IMR-90 (cell line): Measurements from ENCODE around the gene FUS. TPM values are rescaled to one million over a fixed set of nuclear protein-coding genes. Genes with fewer than 3 reads are reported as not detected.

Source experiments
- ATAC-seq: fragments of 200-7000 bp; cut with Tn5 transposase; 2 replicates; pipeline ENCODE4 v1.9.1; 2020; ENCODE audit warnings: low read depth, mild to moderate bottlenecking, moderate library complexity
- BruUV-seq: library from RNA; stranded (reverse); fragments of 400-500 nt; replicated peaks from 2 replicates; lab custom pipeline; 2021; lab: Mats Ljungman, UMichigan
- CTCF ChIA-PET: fragments of 300-600 bp; formaldehyde crosslinking; extraction: SDS; loops from one replicate; lab custom pipeline; 2021; ENCODE audit warnings: antibody characterized with exemption; lab: Yijun Ruan, JAX
- POLR2A ChIA-PET: fragments of 300-600 bp; sonication (Branson Sonifier 250); formaldehyde crosslinking; loops from one replicate; lab custom pipeline; 2022; ENCODE audit warnings: antibody characterized with exemption; ENCODE audit not compliant: unreplicated experiment; lab: Charles Lee
- DNase-seq: peaks from one replicate; pipeline ENCODE4 v3.0.0; 2013
- H2AFZ ChIP-seq: replicated peaks from 2 replicates; pipeline ENCODE3; 2013; ENCODE audit warnings: low read length, mild to moderate bottlenecking; ENCODE audit not compliant: poor library complexity
- H2AK5ac ChIP-seq: 2 replicates; pipeline ENCODE4 v1.6.1; 2013; ENCODE audit warnings: low read depth, low read length, inconsistent platforms
- H2AK9ac ChIP-seq: replicated peaks from 2 replicates; pipeline ENCODE3; 2013; ENCODE audit warnings: mild to moderate bottlenecking, low read depth, low read length, moderate library complexity; ENCODE audit not compliant: poor library complexity
- H2BK120ac ChIP-seq: 2 replicates; pipeline ENCODE4 v1.6.1; 2013; ENCODE audit warnings: low read depth, low read length, inconsistent platforms
- H2BK15ac ChIP-seq: 3 replicates; pipeline ENCODE4 v1.6.1; 2013; ENCODE audit warnings: low read depth, low read length, inconsistent platforms
- H2BK20ac ChIP-seq: 2 replicates; pipeline ENCODE4 v1.6.1; 2013; ENCODE audit warnings: low read depth, mild to moderate bottlenecking, inconsistent platforms, low read length, moderate library complexity
- H2BK5ac ChIP-seq: 2 replicates; pipeline ENCODE4 v1.6.1; 2013; ENCODE audit warnings: mild to moderate bottlenecking, low read depth, low read length, inconsistent platforms; ENCODE audit not compliant: poor library complexity, severe bottlenecking
- H3K14ac ChIP-seq: replicated peaks from 2 replicates; pipeline ENCODE4 v1.6.1; 2013; ENCODE audit warnings: low read depth, low read length, inconsistent platforms
- H3K18ac ChIP-seq: 2 replicates; pipeline ENCODE4 v1.6.1; 2013; ENCODE audit warnings: low read depth, low read length, control low read depth
- H3K23ac ChIP-seq: 2 replicates; pipeline ENCODE4 v1.6.1; 2013; ENCODE audit warnings: low read depth, low read length, inconsistent platforms
- H3K27ac ChIP-seq: 2 replicates; pipeline ENCODE4 v1.5.1; 2013; ENCODE audit warnings: mild to moderate bottlenecking, control low read depth, low read length; ENCODE audit not compliant: insufficient read depth
- H3K27me3 ChIP-seq: 2 replicates; pipeline ENCODE4 v1.6.1; 2013; ENCODE audit warnings: low read length; ENCODE audit not compliant: control insufficient read depth, insufficient read depth
- H3K36me3 ChIP-seq: 2 replicates; pipeline ENCODE4 v1.6.1; 2013; ENCODE audit warnings: low read length, mixed read lengths; ENCODE audit not compliant: control insufficient read depth, insufficient read depth
- H3K4ac ChIP-seq: 2 replicates; pipeline ENCODE4 v1.6.1; 2013; ENCODE audit warnings: low read depth, low read length, inconsistent platforms
- H3K4me1 ChIP-seq: 2 replicates; pipeline ENCODE4 v1.6.1; 2013; ENCODE audit warnings: low read length, mixed read lengths; ENCODE audit not compliant: control insufficient read depth, insufficient read depth
- H3K4me2 ChIP-seq: 2 replicates; pipeline ENCODE4 v1.6.1; 2013; ENCODE audit warnings: low read depth, mild to moderate bottlenecking, control low read depth, low read length, moderate library complexity
- H3K4me3 ChIP-seq: 2 replicates; pipeline ENCODE4 v1.5.1; 2013; ENCODE audit warnings: low read depth, mild to moderate bottlenecking, control low read depth, low read length, moderate library complexity; ENCODE audit not compliant: insufficient read depth
- H3K56ac ChIP-seq: 2 replicates; pipeline ENCODE4 v1.6.1; 2013; ENCODE audit warnings: low read length, inconsistent platforms; ENCODE audit not compliant: insufficient read depth; ENCODE audit errors: extremely low read depth
- H3K79me1 ChIP-seq, 2 experiments: 2 replicates each; pipeline ENCODE4 v1.6.1; 2013; ENCODE audit warnings: low read length in 2 of 2, inconsistent platforms in 1 of 2, low read depth in 1 of 2
- H3K9ac ChIP-seq: 2 replicates; pipeline ENCODE4 v1.6.1; 2013; ENCODE audit warnings: low read depth, low read length, control low read depth
- H3K9me1 ChIP-seq: 2 replicates; pipeline ENCODE4 v1.6.1; 2013; ENCODE audit warnings: low read length, inconsistent platforms; ENCODE audit not compliant: insufficient read depth
- H3K9me3 ChIP-seq: 2 replicates; pipeline ENCODE4 v1.6.1; 2013; ENCODE audit warnings: low read length; ENCODE audit not compliant: control insufficient read depth, insufficient read depth
- H4K20me1 ChIP-seq: 2 replicates; pipeline ENCODE4 v1.6.1; 2013; ENCODE audit warnings: low read length, inconsistent platforms; ENCODE audit not compliant: insufficient read depth
- H4K5ac ChIP-seq: 2 replicates; pipeline ENCODE4 v1.6.1; 2013; ENCODE audit warnings: mild to moderate bottlenecking, low read depth, low read length, control low read depth
- H4K8ac ChIP-seq, 2 experiments: 2 replicates each; pipeline ENCODE4 v1.6.1; 2013; ENCODE audit warnings: low read depth in 2 of 2, low read length in 2 of 2, control low read depth in 1 of 2, inconsistent platforms in 1 of 2
- H4K91ac ChIP-seq: 2 replicates; pipeline ENCODE4 v1.6.1; 2013; ENCODE audit warnings: low read depth, low read length, inconsistent platforms; ENCODE audit not compliant: insufficient read depth
- BHLHE40 ChIP-seq: fragments of 150-350 bp; IDR thresholded peaks from 2 replicates; pipeline ENCODE4 v1.6.1; 2016; ENCODE audit warnings: mild to moderate bottlenecking, low read depth, low read length
- CHD1 ChIP-seq: IDR thresholded peaks from 2 replicates; pipeline ENCODE4 v1.6.1; 2012; ENCODE audit warnings: low read depth, low read length, improper control_type of control experiment
- MAFK ChIP-seq: IDR thresholded peaks from 2 replicates; pipeline ENCODE4 v1.6.1; 2012; ENCODE audit warnings: low read depth, low read length, improper control_type of control experiment
- MAZ ChIP-seq: IDR thresholded peaks from 2 replicates; pipeline ENCODE4 v1.6.1; 2012; ENCODE audit warnings: low read depth, mild to moderate bottlenecking, low read length, improper control_type of control experiment, moderate library complexity, borderline replicate concordance
- MXI1 ChIP-seq: IDR thresholded peaks from 2 replicates; pipeline ENCODE4 v1.6.1; 2012; ENCODE audit warnings: low read depth, mild to moderate bottlenecking, low read length, moderate library complexity, borderline replicate concordance
- RCOR1 ChIP-seq: IDR thresholded peaks from 2 replicates; pipeline ENCODE4 v1.6.1; 2012; ENCODE audit warnings: mild to moderate bottlenecking, low read length, improper control_type of control experiment; ENCODE audit not compliant: insufficient replicate concordance
- RFX5 ChIP-seq: IDR thresholded peaks from 2 replicates; pipeline ENCODE4 v1.8.0; 2012; ENCODE audit warnings: low read depth, mild to moderate bottlenecking, low read length, moderate library complexity
- SMC3 ChIP-seq: fragments of 150-350 bp; IDR thresholded peaks from 2 replicates; pipeline ENCODE4 v1.6.1; 2016; ENCODE audit warnings: low read depth, mild to moderate bottlenecking, antibody characterized with exemption, low read length, moderate library complexity
- WGBS, 2 experiments: methylation state at CpG; one replicate each; pipeline versions ENCODE4 v1.1.5 to v1.1.7; 2013; ENCODE audit warnings: missing lambda C conversion rate in 2 of 2; ENCODE audit not compliant: insufficient read length in 1 of 2; ENCODE audit errors: extremely low coverage in 2 of 2; 5-methylcytosine and 5-hydroxymethylcytosine counted together
- dilution Hi-C: fragments of 300-500 bp; cut with HindIII; formaldehyde crosslinking; loops from one replicate; pipeline ENCODE4 v1.14.3; 2018; ENCODE audit warnings: low sequenced_read_pairs; ENCODE audit not compliant: unreplicated experiment
- in situ Hi-C: fragments of 300-500 bp; cut with MboI; formaldehyde crosslinking; loops from 3 replicates; pipeline ENCODE4 v1.14.3; 2019; ENCODE audit warnings: low sequenced_read_pairs, inconsistent platforms, mixed read lengths
- intact Hi-C: fragments of 100-400 bp; cut with micrococcal nuclease; formaldehyde crosslinking; loops from 2 replicates; pipeline ENCODE4 v1.10.0; 2022
- polyA plus RNA-seq, 3 experiments: library from polyadenylated mRNA; depleted of rRNA; stranded (reverse); fragments of >200 nt; gene quantifications; 2 replicates each; pipeline ENCODE4 v1.2.3, GENCODE V29; 2012; ENCODE audit warnings: low replicate concordance in 1 of 3
- total RNA-seq: library from RNA; depleted of rRNA; stranded (reverse); fragments of >200 nt; gene quantifications from 2 replicates; pipeline ENCODE4 v1.2.3, GENCODE V29; 2012
- TF ChIP-seq, protein P1 (sequence below): conservative IDR thresholded peaks from 2 replicates; pipeline ENCODE4 v1.5.1; 2012; ENCODE audit warnings: mild to moderate bottlenecking, low read depth, low read length, improper control_type of control experiment
- TF ChIP-seq, protein P2 (sequence below): fragments of 150-350 bp; IDR thresholded peaks from 2 replicates; pipeline ENCODE4 v1.6.1; 2016; ENCODE audit warnings: low read depth, mild to moderate bottlenecking, low read length, moderate library complexity, borderline replicate concordance

The FUS gene
- total and polyA plus RNA-seq, 2 of the 4 experiments (the other 2 are of a cell fraction), result 42.8 to 340 TPM

DNA sequence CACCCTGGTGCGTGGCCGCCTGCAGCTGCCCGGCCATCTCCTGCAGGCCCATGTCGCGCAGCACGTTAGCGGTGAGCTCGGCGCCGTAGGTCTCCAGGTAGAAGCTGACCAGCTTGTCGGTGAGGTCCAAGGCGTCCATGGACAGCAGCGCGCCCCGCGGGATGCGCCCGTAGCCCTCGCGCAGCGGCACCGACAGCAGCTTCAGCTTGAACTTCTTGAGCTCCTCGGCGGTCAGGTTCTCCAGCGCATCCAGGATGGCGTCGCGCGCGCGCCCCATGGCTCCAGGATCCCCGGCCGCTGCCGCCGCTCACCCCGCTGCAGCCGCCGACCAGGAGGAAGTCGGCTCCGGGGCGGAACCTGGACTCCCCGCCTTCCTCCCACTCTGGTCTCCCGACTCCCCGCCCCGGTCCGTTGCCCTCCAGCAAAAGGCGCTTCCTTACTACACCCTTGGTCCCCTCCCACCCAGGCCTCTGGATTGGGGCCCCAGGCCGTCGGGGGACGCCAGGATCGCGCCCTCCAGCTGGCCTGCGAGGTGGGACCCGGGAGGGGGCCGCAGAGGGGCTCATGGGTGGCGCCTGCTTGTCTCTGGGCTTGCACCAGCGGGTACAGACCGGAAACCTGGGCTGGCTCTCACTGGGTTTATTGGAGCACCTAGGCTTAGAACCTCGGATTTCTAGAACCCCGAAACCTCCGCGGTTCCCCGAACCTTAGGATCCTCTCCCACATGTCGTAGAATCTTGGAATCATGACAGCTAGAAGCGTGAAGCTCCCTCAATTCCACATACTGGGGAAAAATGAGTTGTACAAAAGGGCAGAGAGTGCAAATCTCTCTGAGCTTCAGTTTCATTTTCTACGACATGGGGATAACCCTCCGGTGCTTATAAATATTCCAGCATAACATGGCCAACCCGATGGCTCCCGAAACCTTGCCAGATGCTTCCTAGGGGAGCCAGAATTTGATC is 22.8 kb downstream of the FUS start, which contains the start of gene PYCARD:
Gene PYCARD, minus strand, starts transcription at position 347 of the 962 bp plus-strand sequence. Its CDS starts 70 bp downstream, at position 277.
- Histone ChIP-seq H2BK120ac (no peak within 1 kb of the TSS), H3K9me1 (peaks cover 4% of the 10 kb centered on the region; the same call in 1 of the 2 replicates), H2BK20ac (no peak within 1 kb of the TSS), H3K56ac (no peak within 1 kb of the TSS), H2AFZ (peak within 1 kb of the TSS; percentile 96), H3K23ac (no peak within 1 kb of the TSS), H2AK5ac (no peak within 1 kb of the TSS), H3K79me1 (peaks cover 4% of the 10 kb centered on the region in 2 experiments; a peak in 2 of 4 replicates), H3K36me3 (peaks cover 15% of the 10 kb centered on the region), H2BK15ac (no peak within 1 kb of the TSS), H2AK9ac (peak within 1 kb of the TSS; percentile 85), H3K4me2 (peak within 1 kb of the TSS; percentile 66), H4K8ac (peak within 1 kb of the TSS; percentile 44 to 55; a peak in 2 of 4 replicates), H3K9me3 (no peaks in the 10 kb centered on the region), H3K4me1 (peaks cover 4% of the 10 kb centered on the region; the same call in 1 of the 2 replicates), H4K20me1 (peaks cover 32% of the 10 kb centered on the region), H3K4me3 (peak within 1 kb of the TSS; percentile 87), H3K27ac (peak within 1 kb of the TSS; percentile 13; the same call in 1 of the 2 replicates), H4K91ac (no peak within 1 kb of the TSS), H4K5ac (peak within 1 kb of the TSS; percentile 41; the same call in 1 of the 2 replicates), H3K9ac (peak within 1 kb of the TSS; percentile 73), H3K18ac (peak within 1 kb of the TSS; percentile 26; the same call in 1 of the 2 replicates), H3K27me3 (peaks cover 16% of the 10 kb centered on the region), H3K14ac (0 out of 2 replicates have a peak within 1 kb of the TSS, but pooled peaks have one; percentile 26), H3K4ac (peak within 1 kb of the TSS; percentile 54; the same call in 1 of the 2 replicates), H2BK5ac (no peak within 1 kb of the TSS)
- 5% methylated on average over 23 of the region's 69 CpGs; no CpG with 5 or more reads in 1 of the 2 experiments for WGBS, 2 experiments
- in situ Hi-C loops (no loop called here), dilution Hi-C loops (no loop called here), intact Hi-C loops (loop anchor here (2.0 kb wide), 1 partner anchor 666 kb away; no protein-coding TSS in a partner anchor)
- POLR2A ChIA-PET, result interaction anchor here (1.0 to 1.5 kb wide), 2 partner anchors 11 to 23 kb away, joined by 3 to 5 read pairs; partner anchors contain the start of genes FUS and TRIM72
- TF ChIP-seq RCOR1 (no peak), SMC3 (no peak), BHLHE40 (no peak), MXI1 (no peak), CHD1 (no peak), RFX5 (no peak), MAZ (no peak), MAFK (no peak)
- TF ChIP-seq, protein P1, sequence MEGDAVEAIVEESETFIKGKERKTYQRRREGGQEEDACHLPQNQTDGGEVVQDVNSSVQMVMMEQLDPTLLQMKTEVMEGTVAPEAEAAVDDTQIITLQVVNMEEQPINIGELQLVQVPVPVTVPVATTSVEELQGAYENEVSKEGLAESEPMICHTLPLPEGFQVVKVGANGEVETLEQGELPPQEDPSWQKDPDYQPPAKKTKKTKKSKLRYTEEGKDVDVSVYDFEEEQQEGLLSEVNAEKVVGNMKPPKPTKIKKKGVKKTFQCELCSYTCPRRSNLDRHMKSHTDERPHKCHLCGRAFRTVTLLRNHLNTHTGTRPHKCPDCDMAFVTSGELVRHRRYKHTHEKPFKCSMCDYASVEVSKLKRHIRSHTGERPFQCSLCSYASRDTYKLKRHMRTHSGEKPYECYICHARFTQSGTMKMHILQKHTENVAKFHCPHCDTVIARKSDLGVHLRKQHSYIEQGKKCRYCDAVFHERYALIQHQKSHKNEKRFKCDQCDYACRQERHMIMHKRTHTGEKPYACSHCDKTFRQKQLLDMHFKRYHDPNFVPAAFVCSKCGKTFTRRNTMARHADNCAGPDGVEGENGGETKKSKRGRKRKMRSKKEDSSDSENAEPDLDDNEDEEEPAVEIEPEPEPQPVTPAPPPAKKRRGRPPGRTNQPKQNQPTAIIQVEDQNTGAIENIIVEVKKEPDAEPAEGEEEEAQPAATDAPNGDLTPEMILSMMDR, result no peak
- TF ChIP-seq, protein P2, sequence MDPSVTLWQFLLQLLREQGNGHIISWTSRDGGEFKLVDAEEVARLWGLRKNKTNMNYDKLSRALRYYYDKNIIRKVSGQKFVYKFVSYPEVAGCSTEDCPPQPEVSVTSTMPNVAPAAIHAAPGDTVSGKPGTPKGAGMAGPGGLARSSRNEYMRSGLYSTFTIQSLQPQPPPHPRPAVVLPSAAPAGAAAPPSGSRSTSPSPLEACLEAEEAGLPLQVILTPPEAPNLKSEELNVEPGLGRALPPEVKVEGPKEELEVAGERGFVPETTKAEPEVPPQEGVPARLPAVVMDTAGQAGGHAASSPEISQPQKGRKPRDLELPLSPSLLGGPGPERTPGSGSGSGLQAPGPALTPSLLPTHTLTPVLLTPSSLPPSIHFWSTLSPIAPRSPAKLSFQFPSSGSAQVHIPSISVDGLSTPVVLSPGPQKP, result no peak
- CTCF ChIA-PET, result interaction anchor here (0.7 kb wide), 1 partner anchor 254 kb away, joined by 3 read pairs; no protein-coding TSS in a partner anchor
- peak; percentile 19 for DNase-seq
- peak; percentile 59 for ATAC-seq
- BruUV-seq, result no TSS peak
